GM18508 (cell line): ENCODE data around the gene RAB5A.
A peak's percentile ranks its signal among the peaks of the same experiment; 100 is the strongest.
"Not testable (repeated sequence)": the region's sequence is repeated elsewhere in the genome, so short reads cannot be mapped to it uniquely, and the experiment has no call there.

Source experiments
- ATAC-seq: cut with Tn5 transposase; IDR thresholded peaks from one replicate; pipeline ENCODE4 v1.9.1; 2021; ENCODE audit warnings: moderate number of reproducible peaks; ENCODE audit not compliant: insufficient read depth, unreplicated experiment

The RAB5A gene

DNA sequence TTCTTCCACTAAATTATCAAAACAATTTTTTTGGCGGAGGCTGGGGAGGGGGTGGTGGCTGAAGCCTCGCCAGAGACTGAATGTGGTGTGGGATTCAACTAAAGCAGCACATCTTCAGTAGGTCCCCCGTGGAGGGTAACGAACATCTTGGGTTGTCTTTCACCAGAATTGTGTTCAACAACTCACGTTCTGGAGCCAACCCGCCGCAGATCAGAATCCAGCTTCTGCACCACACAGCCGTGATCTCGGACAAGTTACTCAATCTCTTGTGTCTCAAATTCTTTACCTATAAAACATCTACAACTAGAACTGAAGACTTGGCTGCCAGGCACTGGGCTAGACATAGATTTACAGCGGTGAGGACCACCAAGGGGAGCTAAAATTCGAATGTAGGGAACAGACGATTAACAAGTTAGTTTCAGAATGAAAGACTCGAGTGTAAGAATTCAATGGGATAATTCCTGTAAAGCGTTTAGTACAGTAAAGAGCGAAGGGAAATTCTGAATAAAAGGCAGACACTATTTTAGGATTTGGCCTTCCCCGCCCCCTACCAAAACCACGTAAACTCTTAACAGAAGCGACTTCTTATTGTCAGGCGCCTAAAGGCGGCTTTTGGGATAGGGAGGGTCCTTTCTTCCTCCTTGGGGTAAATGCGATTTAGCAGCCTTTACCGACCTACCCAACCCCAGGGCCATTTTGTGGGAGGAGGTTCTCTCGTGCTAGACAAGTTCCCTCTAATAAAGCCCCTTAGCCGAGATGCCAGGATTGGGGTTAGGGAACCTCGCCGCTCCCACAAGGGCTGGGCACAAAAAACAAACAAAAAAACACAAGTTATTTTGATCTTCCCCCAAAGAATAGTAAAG lies 697 bp upstream of the RAB5A start:
- peak; percentile 6 for ATAC-seq

GRCh38 chr3:19947549-19948225 lies 790 bp downstream of the RAB5A start:
- ATAC-seq = no peak

GRCh38 chr3:19948226-19948591 lies 1.3 kb downstream of the RAB5A start:
- no peak for ATAC-seq

DNA sequence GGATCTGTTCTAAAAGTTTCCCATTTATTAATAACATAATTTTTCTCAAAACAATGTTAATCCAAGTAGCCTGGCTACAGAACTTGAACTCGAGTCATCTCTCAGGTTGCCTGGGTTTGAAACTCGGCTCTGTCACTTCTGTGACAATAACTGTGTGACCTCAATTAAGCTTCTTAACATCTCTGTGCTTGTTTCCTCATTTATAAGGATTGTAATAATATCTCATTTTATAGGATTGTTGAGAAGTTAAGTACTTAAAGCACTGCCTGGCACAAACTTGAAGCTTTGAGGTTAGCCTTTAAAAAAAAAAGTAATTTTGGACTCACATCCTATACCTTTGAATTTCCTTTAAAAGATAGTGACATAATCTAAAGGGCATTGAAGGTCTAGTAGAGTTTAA lies 3.4 kb downstream of the RAB5A start:
- ATAC-seq = no peak

DNA sequence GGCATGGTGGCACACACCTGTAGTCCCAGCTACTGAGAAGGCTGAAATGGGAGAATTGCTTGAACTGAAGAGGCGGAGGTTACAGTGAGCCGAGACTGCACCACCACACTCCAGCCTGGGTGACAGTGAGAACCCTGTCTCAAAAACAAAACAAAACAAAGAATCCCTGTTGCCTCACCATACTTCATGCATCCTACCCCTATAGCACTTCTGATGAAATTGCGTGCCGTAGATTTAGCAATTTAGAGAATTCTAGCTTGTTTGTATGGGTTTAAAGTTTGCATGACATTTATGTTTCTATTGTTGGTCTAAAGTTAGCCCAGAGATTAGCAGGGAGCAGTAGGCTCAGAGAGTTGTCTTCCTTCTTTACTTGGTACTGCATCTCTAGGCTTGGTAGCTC lies 7.8 kb downstream of the RAB5A start:
- no peak for ATAC-seq

DNA sequence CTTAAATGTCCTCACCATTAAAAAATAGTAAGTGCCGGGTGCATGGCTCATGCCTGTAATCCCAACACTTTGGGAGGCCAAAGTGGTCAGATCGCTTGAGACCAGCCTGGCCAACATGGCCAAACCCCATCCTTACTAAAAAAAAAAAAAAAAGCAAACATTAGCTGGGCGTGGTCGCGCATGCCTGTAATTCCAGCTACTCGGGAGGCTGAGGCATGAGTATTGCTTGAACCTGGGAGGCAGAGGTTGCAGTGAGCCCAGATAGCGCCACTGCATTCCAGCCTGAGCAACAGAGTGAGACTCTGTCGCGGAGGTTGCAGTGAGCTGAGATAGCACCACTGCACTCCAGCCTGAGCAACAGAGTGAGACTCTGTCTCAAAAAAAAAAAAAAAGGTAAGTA lies 10.5 kb downstream of the RAB5A start:
- ATAC-seq = not testable (repeated sequence)

GRCh38 chr3:19959505-19959904 lies 12.6 kb downstream of the RAB5A start:
- no peak for ATAC-seq

DNA sequence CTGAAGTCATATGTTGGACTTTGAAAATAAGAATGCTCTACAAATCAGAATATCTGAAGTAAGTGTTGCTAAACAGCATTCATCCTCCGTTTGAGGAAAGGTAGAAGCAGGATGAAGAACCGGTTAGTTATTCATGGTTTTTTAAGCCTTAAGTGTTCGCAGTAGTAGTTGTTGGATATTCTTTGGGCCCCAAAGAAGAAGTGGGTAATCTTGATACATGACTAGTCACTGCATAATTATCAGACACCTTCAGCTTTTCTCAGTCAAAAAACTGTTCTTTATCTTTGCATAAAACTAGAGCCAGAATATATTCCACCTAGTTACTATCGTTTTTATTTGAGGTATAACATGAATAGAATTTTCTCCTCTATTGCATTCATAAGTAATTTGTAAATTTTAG lies 13.8 kb downstream of the RAB5A start:
- ATAC-seq = no peak

- no peak for ATAC-seq
These were observed 15.1 kb downstream of the RAB5A start for GRCh38 chr3:19961960-19962359.

DNA sequence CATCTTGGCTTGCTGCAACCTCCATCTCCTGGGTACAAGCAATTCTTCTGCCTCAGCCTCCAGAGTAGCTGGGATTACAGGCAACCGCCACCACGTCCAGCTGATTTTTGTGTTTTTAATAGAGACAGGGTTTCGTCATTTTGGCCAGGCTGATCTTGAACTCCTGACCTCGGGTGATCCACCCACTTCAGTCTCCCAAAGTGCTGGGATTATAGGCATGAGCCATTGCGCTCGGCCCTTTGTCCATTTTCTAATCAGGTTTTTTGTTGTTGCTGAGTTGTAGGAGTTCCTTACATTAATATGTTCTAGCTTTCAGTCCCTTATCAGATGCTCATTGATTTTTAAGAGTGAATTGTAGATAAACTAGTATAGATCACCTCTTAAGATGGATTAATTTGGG lies 20.3 kb downstream of the RAB5A start:
- no peak for ATAC-seq

DNA sequence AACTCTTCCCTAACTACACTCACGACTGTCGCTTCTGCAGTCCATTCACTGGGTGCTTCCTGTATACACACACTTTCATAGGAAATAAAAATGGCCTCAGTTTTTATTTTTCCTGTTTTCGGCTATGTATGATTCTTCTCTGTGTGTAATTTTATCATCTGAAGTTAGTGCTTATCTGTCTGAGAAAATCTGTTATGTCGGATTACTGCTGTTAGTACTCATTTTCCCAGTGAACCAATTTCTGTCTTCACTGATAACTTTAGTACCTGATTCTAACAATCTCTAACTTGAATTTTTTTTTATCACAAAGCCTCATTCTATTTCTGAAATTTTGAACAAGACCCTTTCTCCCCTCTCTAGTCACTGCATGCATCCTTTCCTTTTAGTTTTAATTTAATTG lies 20.9 kb downstream of the RAB5A start:
- no peak for ATAC-seq

- no peak for ATAC-seq
These were observed 23.4 kb downstream of the RAB5A start for GRCh38 chr3:19970327-19970726.

GRCh38 chr3:19972054-19972453 lies 25.2 kb downstream of the RAB5A start:
- ATAC-seq = no peak

DNA sequence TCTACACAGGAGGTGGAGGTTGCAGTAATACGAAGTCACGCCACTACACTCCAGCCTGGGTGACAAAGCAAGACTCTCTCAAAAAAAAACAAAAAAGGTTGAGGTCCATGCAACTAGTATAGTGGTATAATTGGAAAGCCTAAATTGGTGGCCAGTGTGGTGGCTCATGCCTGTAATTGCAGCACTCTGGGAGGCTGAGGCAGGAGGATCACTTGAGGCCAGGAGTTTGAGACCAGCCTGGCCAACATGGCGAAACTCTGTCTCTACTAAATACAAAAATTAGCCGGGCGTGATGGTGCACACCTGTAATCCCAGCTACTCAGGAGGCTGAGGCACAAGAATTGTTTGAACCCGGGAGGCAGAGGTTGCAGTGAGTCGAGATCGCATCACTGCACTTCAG lies 42.0 kb downstream of the RAB5A start:
- not testable (repeated sequence) for ATAC-seq

GRCh38 chr3:19994796-19995195 lies 47.9 kb downstream of the RAB5A start:
- no peak for ATAC-seq

DNA sequence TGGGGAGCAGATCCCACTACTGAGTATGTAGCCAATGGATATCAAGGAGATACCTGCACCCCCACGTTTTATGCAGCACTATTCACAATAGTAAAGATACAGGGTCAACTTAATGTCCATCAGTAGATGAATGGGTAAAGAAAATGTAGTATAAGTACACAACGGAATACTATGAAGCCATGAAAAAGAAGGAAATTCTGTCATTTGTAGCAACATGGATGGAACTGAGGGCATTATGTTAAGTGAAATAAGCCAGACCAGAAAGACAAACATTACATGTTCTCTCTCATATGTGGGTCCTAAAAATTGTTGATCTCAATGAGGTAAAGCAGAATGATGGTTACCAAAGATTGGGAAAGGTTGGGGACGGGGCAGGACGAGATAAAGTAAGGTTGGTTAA lies 50.6 kb downstream of the RAB5A start:
- ATAC-seq = no peak

- no peak for ATAC-seq
These were observed 55.0 kb downstream of the RAB5A start for GRCh38 chr3:20001932-20002331.

- ATAC-seq = no peak
These were observed 61.1 kb downstream of the RAB5A start for GRCh38 chr3:20007960-20008359.

- ATAC-seq = no peak
These were observed 61.7 kb downstream of the RAB5A start for GRCh38 chr3:20008646-20009045.

DNA sequence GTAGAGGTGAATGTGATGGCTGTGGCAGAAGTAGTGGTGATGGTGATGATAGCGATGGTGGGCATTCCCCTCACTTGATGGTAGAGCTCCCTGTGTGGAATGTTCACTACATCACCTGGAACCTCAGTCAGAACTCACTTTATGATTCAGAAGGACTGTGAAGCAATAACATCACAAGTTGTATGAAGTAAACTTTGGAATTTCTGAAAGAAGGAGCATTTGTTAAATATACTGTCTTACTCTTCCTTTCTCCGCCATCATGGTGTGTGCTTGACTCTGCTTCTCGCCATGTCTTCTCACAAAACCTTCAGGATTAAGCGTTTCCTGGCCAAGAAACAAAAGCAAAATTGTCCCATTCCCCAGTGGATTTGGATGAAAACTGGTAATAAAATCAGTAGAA lies 65.3 kb downstream of the RAB5A start, which contains the start of gene PP2D1:
TSS of gene PP2D1 (minus strand) at position 101 of the 400 bp plus-strand sequence. CDS start 192 bp downstream, outside the sequence.
- no peak for ATAC-seq

DNA sequence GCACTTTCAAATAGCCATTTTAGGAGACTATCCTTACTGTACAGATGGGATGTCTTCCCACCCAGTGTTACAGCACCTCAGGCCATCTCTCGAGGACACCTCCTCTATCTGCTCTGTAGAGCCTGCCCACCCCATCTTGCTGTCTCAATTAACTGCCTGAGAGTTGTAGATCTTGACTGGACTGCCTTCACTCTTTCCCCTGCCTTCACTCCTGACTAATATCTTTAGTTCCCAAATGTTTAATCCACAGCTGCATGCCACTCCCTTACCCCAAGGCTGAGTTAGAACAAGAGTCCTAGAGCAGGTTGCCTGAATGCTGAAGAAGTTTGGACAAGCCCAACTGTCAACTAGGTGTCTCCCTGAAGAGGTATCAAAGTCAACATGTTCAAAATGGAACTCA lies 66.5 kb downstream of the RAB5A start:
- no peak for ATAC-seq

DNA sequence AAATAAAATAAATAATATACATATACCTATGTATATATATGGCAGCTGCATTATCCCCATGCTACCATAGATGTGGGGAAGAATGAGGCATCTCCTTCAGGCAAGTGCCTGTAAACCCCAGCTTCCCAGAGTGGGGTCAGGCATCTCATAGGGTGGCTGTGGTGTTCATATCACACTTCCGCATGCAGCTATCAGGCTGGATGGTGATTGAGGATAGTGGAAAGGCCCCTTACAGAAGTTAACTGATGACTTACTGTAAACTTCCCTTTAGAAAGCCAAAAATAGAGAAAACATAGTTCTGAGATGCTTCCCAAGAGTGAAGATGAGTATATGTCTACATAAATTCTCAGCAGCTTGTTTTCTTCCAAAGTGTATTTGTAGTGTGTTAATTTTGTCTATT lies 68.6 kb downstream of the RAB5A start:
- ATAC-seq = no peak
